Endothelial cell (in vitro differentiated cells): ENCODE results near the gene SETDB1. TPM values are rescaled to one million over a fixed set of nuclear protein-coding genes. Genes with fewer than 3 reads are reported as not detected.
A peak's percentile ranks its signal among the peaks of the same experiment; 100 is the strongest.
"Not testable (repeated sequence)": the region's sequence is repeated elsewhere in the genome, so short reads cannot be mapped to it uniquely, and the experiment has no call there.

Experiments used
- DNase-seq: peaks from one replicate; pipeline ENCODE4 v3.0.0; 2021; ENCODE audit warnings: low spot score
- H3K27ac Mint-ChIP-seq: one replicate; pipeline ENCODE4 v1.8.0; 2021; ENCODE audit warnings: mixed read lengths, inconsistent platforms; ENCODE audit not compliant: unreplicated experiment
- H3K27me3 Mint-ChIP-seq: one replicate; pipeline ENCODE4 v1.8.0; 2021; ENCODE audit warnings: mild to moderate bottlenecking, moderate library complexity, mixed read lengths, inconsistent platforms; ENCODE audit not compliant: unreplicated experiment
- H3K36me3 Mint-ChIP-seq: one replicate; pipeline ENCODE4 v1.8.0; 2021; ENCODE audit warnings: mild to moderate bottlenecking, low read depth, mixed read lengths, inconsistent platforms; ENCODE audit not compliant: unreplicated experiment
- H3K4me1 Mint-ChIP-seq: one replicate; pipeline ENCODE4 v1.8.0; 2021; ENCODE audit warnings: mild to moderate bottlenecking, mixed read lengths, inconsistent platforms; ENCODE audit not compliant: unreplicated experiment
- H3K4me3 Mint-ChIP-seq: one replicate; pipeline ENCODE4 v1.8.0; 2021; ENCODE audit warnings: mild to moderate bottlenecking, mixed read lengths, inconsistent platforms; ENCODE audit not compliant: unreplicated experiment
- H3K9me3 Mint-ChIP-seq: one replicate; pipeline ENCODE4 v1.8.0; 2021; ENCODE audit warnings: mixed read lengths, inconsistent platforms; ENCODE audit not compliant: unreplicated experiment
- CTCF ChIP-seq: fragments of 200-600 bp; sonication (generic); IDR thresholded peaks from one replicate; pipeline ENCODE4 v1.5.0; 2021; ENCODE audit warnings: antibody characterized with exemption; ENCODE audit not compliant: unreplicated experiment
- total RNA-seq: library from RNA; stranded (reverse); fragmentation: NEBNext Ultra II Directional; extraction: Animal tissue kit (Norgen Biotek cat#: 25700); gene quantifications from one replicate; pipeline ENCODE4 v1.2.1, GENCODE V29; 2021; ENCODE audit not compliant: unreplicated experiment

SETDB1 gene
- total RNA-seq, 1 donor from 2014 or later: 50.6 TPM

- Mint-ChIP-seq H3K36me3 (peaks cover 44% of the 10 kb centered on the region), H3K4me1 (peaks cover 13% of the 10 kb centered on the region), H3K9me3 (no peaks in the 10 kb centered on the region), H3K4me3 (peak overlapping the region; percentile 68), H3K27me3 (peaks cover 3% of the 10 kb centered on the region), H3K27ac (peak overlapping the region; percentile 62)
- DNase-seq: no peak
- TF ChIP-seq CTCF: no peak
Measured at GRCh38 chr1:150927624-150928023, 1.5 kb downstream of the SETDB1 start.

- Mint-ChIP-seq H3K27ac (peak overlapping the region; percentile 59), H3K36me3 (peaks cover 46% of the 10 kb centered on the region), H3K27me3 (peaks cover 3% of the 10 kb centered on the region), H3K9me3 (no peaks in the 10 kb centered on the region), H3K4me1 (peaks cover 12% of the 10 kb centered on the region), H3K4me3 (peak overlapping the region; percentile 78)
- no peak for TF ChIP-seq CTCF
- no peak for DNase-seq
Measured at GRCh38 chr1:150928286-150928685, 2.1 kb downstream of the SETDB1 start.

GRCh38 chr1:150928775-150929174 is 2.6 kb downstream of the SETDB1 start:
- H3K27me3 Mint-ChIP-seq, H3K9me3 Mint-ChIP-seq, DNase-seq, H3K27ac Mint-ChIP-seq, H3K4me3 Mint-ChIP-seq: not testable (repeated sequence)
- Mint-ChIP-seq H3K4me1 (peaks cover 12% of the 10 kb centered on the region), H3K36me3 (peaks cover 46% of the 10 kb centered on the region)

- no peak overlapping the region for H3K27ac Mint-ChIP-seq
- no peak for DNase-seq
- H3K27me3 Mint-ChIP-seq: peaks cover 3% of the 10 kb centered on the region
- H3K9me3 Mint-ChIP-seq: no peaks in the 10 kb centered on the region
- peak overlapping the region; percentile 69 for H3K4me3 Mint-ChIP-seq
- H3K4me1 Mint-ChIP-seq: peaks cover 8% of the 10 kb centered on the region
- peaks cover 50% of the 10 kb centered on the region for H3K36me3 Mint-ChIP-seq
- no peak for TF ChIP-seq CTCF
Measured at GRCh38 chr1:150931773-150932172, 5.6 kb downstream of the SETDB1 start.

GRCh38 chr1:150944856-150945255 is 18.7 kb downstream of the SETDB1 start:
- no peaks in the 10 kb centered on the region for H3K4me1 Mint-ChIP-seq
- DNase-seq: no peak
- H3K27me3 Mint-ChIP-seq: peaks cover 2% of the 10 kb centered on the region
- H3K9me3 Mint-ChIP-seq: no peaks in the 10 kb centered on the region
- H3K27ac Mint-ChIP-seq: peak overlapping the region; percentile 48
- no peak for TF ChIP-seq CTCF
- peaks cover 52% of the 10 kb centered on the region for H3K36me3 Mint-ChIP-seq
- peak overlapping the region; percentile 33 for H3K4me3 Mint-ChIP-seq
